ENCODE results near the gene CHD3. TPM values are rescaled to one million over a fixed set of nuclear protein-coding genes. Genes with fewer than 3 reads are reported as not detected.

The CHD3 gene
- 197 and 219 TPM in 2 replicates for total RNA-seq (2021)
- percentile 78 among the genes with signal in this experiment for Bru-seq, nascent RNA
- BruChase-seq, experiment 1, labeled RNA remaining after a 2-hour chase: percentile 90 among the genes with signal in this experiment
- BruChase-seq, experiment 2, labeled RNA remaining after a 6-hour chase: percentile 93 among the genes with signal in this experiment
- long read RNA-seq, full-length matches to known transcripts: 10 of 69 reads
- long read RNA-seq, partial matches to known transcripts: 50 of 69 reads
- long read RNA-seq, other reads (novel, unspliced or antisense): 9 of 69 reads

DNA sequence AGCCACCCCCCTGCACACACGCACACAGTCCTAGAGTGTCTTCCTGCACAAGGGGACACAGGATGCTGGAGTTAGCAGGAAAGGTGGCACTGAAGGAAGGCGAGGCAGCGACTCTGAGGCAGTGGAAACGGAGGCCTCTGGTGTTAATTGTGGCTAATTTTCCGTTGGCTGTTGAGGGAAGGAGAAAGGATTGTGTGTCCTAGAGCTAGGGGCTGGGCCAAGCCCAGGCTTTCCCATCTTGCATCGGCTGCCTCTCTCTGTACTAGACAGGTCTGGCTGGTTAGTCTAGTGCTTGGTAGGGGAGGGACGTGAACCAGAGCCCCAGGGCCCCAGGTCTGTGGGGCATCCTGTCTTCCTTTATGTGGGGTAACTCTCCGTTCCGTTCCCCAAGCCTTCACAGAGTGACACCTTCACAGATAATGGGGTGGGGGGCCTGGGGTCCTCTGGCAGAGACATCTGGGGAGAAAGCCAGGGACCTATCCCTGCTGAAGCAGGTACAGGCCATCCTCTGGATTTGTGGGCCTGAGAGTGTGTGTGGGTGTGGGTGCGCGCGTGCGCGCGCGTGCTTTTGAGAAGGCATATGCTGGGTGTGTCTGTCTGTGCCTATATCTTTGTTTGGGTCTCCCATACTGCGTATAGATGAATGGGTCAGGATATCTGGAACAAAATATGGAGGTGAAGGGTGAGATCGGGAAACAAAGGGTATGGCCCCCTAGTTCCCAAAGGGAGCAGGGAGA is at the start of gene CHD3:
CHD3 (plus strand) TSS at position 606 of the 737 bp plus-strand sequence. CDS start 212 bp downstream, outside the sequence.
- Histone ChIP-seq H3K79me2 (ENCODE audit: low read depth) (peaks cover 38% of the 10 kb centered on the region), H4K20me1 (ENCODE audit: insufficient read depth) (peaks cover 4% of the 10 kb centered on the region; the same call in 1 of the 2 replicates), H3K9me2 (ENCODE audit: insufficient read depth) (no peaks in the 10 kb centered on the region), H3K27me3 (ENCODE audit: insufficient read depth, low read depth) (no peaks in the 10 kb centered on the region), H3K4me3 (peak within 1 kb of the TSS; percentile 84), H3K27ac (peak within 1 kb of the TSS; percentile 80), H3K9me3 (ENCODE audit: insufficient read depth, low read depth) (no peaks in the 10 kb centered on the region), H3F3A (ENCODE audit: insufficient read depth, low read depth) (peaks cover 30% of the 10 kb centered on the region), H3K4me2 (peak within 1 kb of the TSS; percentile 99), H3K4me1 (replicated peaks; ENCODE audit: insufficient read depth) (peaks cover 23% of the 10 kb centered on the region), H3K36me3 (ENCODE audit: low read depth) (no peaks in the 10 kb centered on the region; the same call in 1 of the 2 replicates), H2AFZ (peak within 1 kb of the TSS; percentile 73)
- POLR2A ChIA-PET (ENCODE audit: unreplicated experiment): interaction anchor here (0.6 kb wide), 2 partner anchors 44 to 113 kb away, joined by 4 read pairs; no protein-coding TSS in a partner anchor
- intact Hi-C loops (cut with micrococcal nuclease; ENCODE audit: unreplicated experiment): loop anchor here (1.0 to 10.0 kb wide), 4 partner anchors 44 to 304 kb away; partner anchors contain the start of genes CNTROB, MPDU1 and TRAPPC1
- BruUV-seq (replicated peaks): no TSS peak
- CTCF ChIA-PET: interaction anchor here (0.9 kb wide), 1 partner anchor 25 kb away, joined by 4 read pairs; no protein-coding TSS in a partner anchor
- TF ChIP-seq, protein P1, sequence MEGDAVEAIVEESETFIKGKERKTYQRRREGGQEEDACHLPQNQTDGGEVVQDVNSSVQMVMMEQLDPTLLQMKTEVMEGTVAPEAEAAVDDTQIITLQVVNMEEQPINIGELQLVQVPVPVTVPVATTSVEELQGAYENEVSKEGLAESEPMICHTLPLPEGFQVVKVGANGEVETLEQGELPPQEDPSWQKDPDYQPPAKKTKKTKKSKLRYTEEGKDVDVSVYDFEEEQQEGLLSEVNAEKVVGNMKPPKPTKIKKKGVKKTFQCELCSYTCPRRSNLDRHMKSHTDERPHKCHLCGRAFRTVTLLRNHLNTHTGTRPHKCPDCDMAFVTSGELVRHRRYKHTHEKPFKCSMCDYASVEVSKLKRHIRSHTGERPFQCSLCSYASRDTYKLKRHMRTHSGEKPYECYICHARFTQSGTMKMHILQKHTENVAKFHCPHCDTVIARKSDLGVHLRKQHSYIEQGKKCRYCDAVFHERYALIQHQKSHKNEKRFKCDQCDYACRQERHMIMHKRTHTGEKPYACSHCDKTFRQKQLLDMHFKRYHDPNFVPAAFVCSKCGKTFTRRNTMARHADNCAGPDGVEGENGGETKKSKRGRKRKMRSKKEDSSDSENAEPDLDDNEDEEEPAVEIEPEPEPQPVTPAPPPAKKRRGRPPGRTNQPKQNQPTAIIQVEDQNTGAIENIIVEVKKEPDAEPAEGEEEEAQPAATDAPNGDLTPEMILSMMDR (conservative IDR thresholded peaks at IDR 0.05): no peak
- no peak for TF ChIP-seq EZH2 (IDR thresholded peaks at IDR 0.05; ENCODE audit: low read depth)
- DNase-seq: peak; percentile 82 to 84

DNA sequence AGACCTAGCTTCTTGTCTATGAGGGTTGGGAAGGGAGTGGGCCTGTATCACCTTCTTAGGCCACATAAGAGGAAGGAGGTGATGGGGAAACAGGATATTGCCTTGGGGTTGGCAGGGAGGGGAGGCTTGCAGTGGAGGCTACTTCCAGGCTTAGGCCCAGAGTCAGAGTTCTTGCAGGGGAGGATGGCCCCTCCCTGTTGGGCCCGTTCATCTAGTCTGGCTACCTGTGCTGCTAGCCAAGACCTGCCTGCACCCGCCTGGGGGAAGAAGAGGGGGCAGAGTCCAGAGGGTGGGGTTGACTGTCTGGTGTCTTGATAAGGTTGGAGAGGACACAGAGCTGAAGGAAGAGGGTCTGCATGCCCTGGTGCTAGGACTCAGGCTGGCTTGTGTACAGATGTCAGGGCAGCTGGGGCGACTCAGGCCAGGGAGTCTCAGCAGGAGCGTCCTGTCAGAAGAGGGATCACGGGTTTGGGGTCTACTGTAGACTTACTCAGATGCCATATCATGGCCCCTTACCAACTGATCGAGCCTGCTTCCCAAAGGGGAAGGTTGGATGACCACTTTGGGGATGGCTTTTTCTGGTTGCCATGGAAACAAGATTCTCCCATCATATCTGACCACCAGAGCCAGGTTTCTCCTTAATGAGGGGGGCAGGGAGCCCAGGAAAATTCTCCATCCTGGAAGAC is 49.3 kb upstream of the CHD3 start:
- Histone ChIP-seq H3K4me2 (peak overlapping the region; percentile 69), H3K9me2 (ENCODE audit: insufficient read depth) (no peaks in the 10 kb centered on the region), H3K4me1 (replicated peaks; ENCODE audit: insufficient read depth) (peaks cover 24% of the 10 kb centered on the region), H3K4me3 (no peak overlapping the region), H3K27ac (peak overlapping the region; percentile 46), H3K27me3 (ENCODE audit: insufficient read depth, low read depth) (no peaks in the 10 kb centered on the region), H3K79me2 (ENCODE audit: low read depth) (peaks cover 12% of the 10 kb centered on the region), H3F3A (ENCODE audit: insufficient read depth, low read depth) (peaks cover 47% of the 10 kb centered on the region; the same call in 1 of the 2 replicates), H2AFZ (no peak overlapping the region), H3K36me3 (ENCODE audit: low read depth) (no peaks in the 10 kb centered on the region), H3K9me3 (ENCODE audit: insufficient read depth, low read depth) (no peaks in the 10 kb centered on the region), H4K20me1 (ENCODE audit: insufficient read depth) (no peaks in the 10 kb centered on the region)
- CTCF ChIA-PET: no interaction called here
- TF ChIP-seq, protein P1 (conservative IDR thresholded peaks at IDR 0.05): no peak
- no peak for TF ChIP-seq EZH2 (IDR thresholded peaks at IDR 0.05; ENCODE audit: low read depth)
- no TSS peak for BruUV-seq (replicated peaks)
- POLR2A ChIA-PET (ENCODE audit: unreplicated experiment): no interaction called here
- intact Hi-C loops (cut with micrococcal nuclease; ENCODE audit: unreplicated experiment): loop anchor here (5.0 kb wide), 2 partner anchors 152 to 437 kb away; partner anchors contain the start of genes TMEM256, TP53 and WRAP53
- no peak for DNase-seq

DNA sequence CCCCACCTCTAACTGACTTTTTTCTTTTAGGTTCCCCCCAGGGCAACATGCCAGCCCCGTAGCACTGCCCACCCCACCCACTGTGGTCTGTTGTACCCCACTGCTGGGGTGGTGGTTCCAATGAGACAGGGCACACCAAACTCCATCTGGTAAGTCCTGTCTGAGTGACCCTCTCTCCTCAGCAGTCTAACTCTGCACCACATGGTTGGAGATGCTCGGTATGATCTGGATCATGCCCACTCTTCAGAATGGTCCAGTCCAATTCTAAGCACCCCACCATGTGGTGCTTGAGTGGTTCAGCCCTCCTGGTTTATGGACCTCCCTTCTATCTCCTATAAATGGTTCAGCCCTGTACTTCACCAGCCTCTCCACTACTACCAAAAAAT is 48.7 kb upstream of the CHD3 start:
- ChIA-PET POLR2A (ENCODE audit: unreplicated experiment) (no interaction called here), CTCF (no interaction called here)
- Histone ChIP-seq H3K79me2 (ENCODE audit: low read depth) (peaks cover 14% of the 10 kb centered on the region), H2AFZ (no peak overlapping the region), H3K27me3 (ENCODE audit: insufficient read depth, low read depth) (no peaks in the 10 kb centered on the region), H3K4me3 (no peak overlapping the region), H3K27ac (no peak overlapping the region), H3K4me2 (no peak overlapping the region), H3K4me1 (replicated peaks; ENCODE audit: insufficient read depth) (peaks cover 24% of the 10 kb centered on the region), H4K20me1 (ENCODE audit: insufficient read depth) (peaks cover under 1% of the 10 kb centered on the region; the same call in 1 of the 2 replicates), H3F3A (ENCODE audit: insufficient read depth, low read depth) (peaks cover 50% of the 10 kb centered on the region; the same call in 1 of the 2 replicates), H3K9me3 (ENCODE audit: insufficient read depth, low read depth) (no peaks in the 10 kb centered on the region), H3K9me2 (ENCODE audit: insufficient read depth) (no peaks in the 10 kb centered on the region), H3K36me3 (ENCODE audit: low read depth) (no peaks in the 10 kb centered on the region)
- intact Hi-C loops (cut with micrococcal nuclease; ENCODE audit: unreplicated experiment): loop anchor here (5.0 kb wide), 5 partner anchors 93 to 578 kb away; partner anchors contain the start of genes CLDN7, TMEM256, TP53 and WRAP53
- no peak for TF ChIP-seq EZH2 (IDR thresholded peaks at IDR 0.05; ENCODE audit: low read depth)
- no TSS peak for BruUV-seq (replicated peaks)
- DNase-seq: no peak

All from PC-9 (cell line).